Posterior cingulate gyrus (tissue), 11 donors: ENCODE data around the gene CCDC178.
"Not testable (repeated sequence)": the region's sequence is repeated elsewhere in the genome, so short reads cannot be mapped to it uniquely, and the experiment has no call there.

Source experiments
- DNase-seq, 10 donors: peaks; one replicate each; pipeline versions ENCODE4 v3.0.0 to v3.0.0-alpha.2; 2020 to 2021; ENCODE audit warnings: mixed read lengths in 3 of 10
- intact Hi-C: fragments of 100-400 bp; cut with DNase I; formaldehyde crosslinking; loops from one replicate; pipeline ENCODE4 v1.15.1; 2023

CCDC178 gene

GRCh38 chr18:33369711-33370449, 70.6 kb downstream of the CCDC178 start:
- no peak for DNase-seq
- intact Hi-C loops = no loop called here

- intact Hi-C loops = no loop called here
- DNase-seq = no peak
Measured at GRCh38 chr18:33356735-33357134, 83.8 kb downstream of the CCDC178 start.

GRCh38 chr18:33355756-33356155, 84.8 kb downstream of the CCDC178 start:
- intact Hi-C loops = no loop called here
- no peak for DNase-seq

- intact Hi-C loops = no loop called here
- no peak for DNase-seq
Measured at GRCh38 chr18:33355263-33355662, 85.3 kb downstream of the CCDC178 start.

- no peak for DNase-seq
- intact Hi-C loops = no loop called here
Measured at GRCh38 chr18:33350256-33350655, 90.3 kb downstream of the CCDC178 start.

GRCh38 chr18:33339733-33340132, 100.8 kb downstream of the CCDC178 start:
- DNase-seq, intact Hi-C loops: not testable (repeated sequence)

GRCh38 chr18:33334781-33335180, 105.7 kb downstream of the CCDC178 start:
- DNase-seq = no peak
- intact Hi-C loops = no loop called here

GRCh38 chr18:33330711-33331110, 109.8 kb downstream of the CCDC178 start:
- no peak for DNase-seq
- intact Hi-C loops = no loop called here

- DNase-seq = no peak
- intact Hi-C loops = no loop called here
Measured at GRCh38 chr18:33326975-33327374, 113.5 kb downstream of the CCDC178 start.

- DNase-seq = no peak
- intact Hi-C loops = loop anchor here (10.0 kb wide), 1 partner anchor 53 kb away; no protein-coding TSS in a partner anchor
Measured at GRCh38 chr18:33317640-33318039, 122.9 kb downstream of the CCDC178 start.

GRCh38 chr18:33316146-33316587, 124.4 kb downstream of the CCDC178 start:
- intact Hi-C loops = loop anchor here (10.0 kb wide), 1 partner anchor 51 kb away; no protein-coding TSS in a partner anchor
- peak in 3 of 10 donors; percentile 64 to 84 (median 66) for DNase-seq

- intact Hi-C loops = no loop called here
- DNase-seq = no peak
Measured at GRCh38 chr18:33307520-33307919, 133.0 kb downstream of the CCDC178 start.

GRCh38 chr18:33304277-33304676, 136.2 kb downstream of the CCDC178 start:
- intact Hi-C loops = no loop called here
- no peak for DNase-seq

GRCh38 chr18:33291539-33291938, 149.0 kb downstream of the CCDC178 start:
- DNase-seq = no peak
- intact Hi-C loops = no loop called here

GRCh38 chr18:33288082-33288716, 152.3 kb downstream of the CCDC178 start:
- intact Hi-C loops = no loop called here

GRCh38 chr18:33282709-33283333, 157.7 kb downstream of the CCDC178 start:
- DNase-seq = peak in 4 of 10 donors; percentile 8 to 67 (median 56)
- intact Hi-C loops = no loop called here

More at GRCh38 chr18:33288082-33288716, 152.3 kb downstream of the CCDC178 start:
- no peak for DNase-seq

- peak in 2 of 10 donors; percentile 49 to 67 for DNase-seq
- intact Hi-C loops = no loop called here
Measured at GRCh38 chr18:33282142-33282541, 158.4 kb downstream of the CCDC178 start.

- intact Hi-C loops = no loop called here
- no peak for DNase-seq
Measured at GRCh38 chr18:33277431-33277830, 163.1 kb downstream of the CCDC178 start.

GRCh38 chr18:33275843-33276242, 164.7 kb downstream of the CCDC178 start:
- DNase-seq = no peak
- intact Hi-C loops = no loop called here

GRCh38 chr18:33270297-33270696, 170.2 kb downstream of the CCDC178 start:
- intact Hi-C loops = no loop called here

GRCh38 chr18:33269223-33269622, 171.3 kb downstream of the CCDC178 start:
- intact Hi-C loops = loop anchor here (10.0 kb wide), 1 partner anchor 46 kb away; no protein-coding TSS in a partner anchor
- no peak for DNase-seq

More at GRCh38 chr18:33270297-33270696, 170.2 kb downstream of the CCDC178 start:
- DNase-seq = no peak
